IPS-NIHi11 (cell line): ENCODE measurements around the gene ADH7.
"Not testable (repeated sequence)": the region's sequence is repeated elsewhere in the genome, so short reads cannot be mapped to it uniquely, and the experiment has no call there.

Experiments used
- DNase-seq: peaks from one replicate; pipeline ENCODE4 v3.0.0; 2012; ENCODE audit warnings: mixed read lengths, low spot score

ADH7 gene

GRCh38 chr4:99379571-99379970 is 55.6 kb downstream of the ADH7 start:
- no peak for DNase-seq

GRCh38 chr4:99378876-99379275 is 56.3 kb downstream of the ADH7 start:
- no peak for DNase-seq

GRCh38 chr4:99377341-99377740 is 57.8 kb downstream of the ADH7 start:
- DNase-seq: peak; percentile 21

GRCh38 chr4:99372464-99372863 is 62.7 kb downstream of the ADH7 start:
- not testable (repeated sequence) for DNase-seq

GRCh38 chr4:99367817-99368216 is 67.3 kb downstream of the ADH7 start:
- DNase-seq: not testable (repeated sequence)

- DNase-seq: no peak
Observed at GRCh38 chr4:99366491-99366890, 68.7 kb downstream of the ADH7 start.

- no peak for DNase-seq
Observed at GRCh38 chr4:99362768-99363167, 72.4 kb downstream of the ADH7 start.
